ENCODE measurements around the gene WASHC2A. TPM values are rescaled to one million over a fixed set of nuclear protein-coding genes. Genes with fewer than 3 reads are reported as not detected.
"Not testable (repeated sequence)": the region's sequence is repeated elsewhere in the genome, so short reads cannot be mapped to it uniquely, and the experiment has no call there.

WASHC2A gene
- total RNA-seq = 94.0 and 98.8 TPM in 2 replicates

- H3K4me1 ChIP-seq (ENCODE audit: insufficient read depth, low read length); H3K27me3 ChIP-seq (ENCODE audit: insufficient read depth, low read length); H4K20me1 ChIP-seq (ENCODE audit: insufficient read depth, low read length); H3K36me3 ChIP-seq (ENCODE audit: insufficient read depth, low read length); H3K27ac ChIP-seq (ENCODE audit: low read depth, low read length); H3K9me3 ChIP-seq (ENCODE audit: low read depth, low read length): not testable (repeated sequence)
- Histone ChIP-seq H2AFZ (ENCODE audit: low read length) (peak within 1 kb of the TSS; percentile 70), H3K4me3 (ENCODE audit: insufficient read depth, low read length) (peak within 1 kb of the TSS; percentile 82), H3K79me2 (ENCODE audit: insufficient read depth, low read length) (peaks cover 11% of the 10 kb centered on the region), H3K4me2 (ENCODE audit: insufficient read depth, low read length) (peak within 1 kb of the TSS; percentile 73)
- peak; percentile 64 for DNase-seq (ENCODE audit: insufficient read length, low spot score, missing footprints)
Observed at GRCh38 chr10:50067546-50068351, at the start of gene WASHC2A. WASHC2A (plus strand) TSS chr10:50067954; CDS start chr10:50068006, 52 bp downstream.

- not testable (repeated sequence) for DNase-seq (ENCODE audit: insufficient read length, low spot score, missing footprints); H3K4me1 ChIP-seq (ENCODE audit: insufficient read depth, low read length); H2AFZ ChIP-seq (ENCODE audit: low read length); H3K4me2 ChIP-seq (ENCODE audit: insufficient read depth, low read length); H3K27me3 ChIP-seq (ENCODE audit: insufficient read depth, low read length); H3K36me3 ChIP-seq (ENCODE audit: insufficient read depth, low read length); H3K27ac ChIP-seq (ENCODE audit: low read depth, low read length); H3K9me3 ChIP-seq (ENCODE audit: low read depth, low read length); H4K20me1 ChIP-seq (ENCODE audit: insufficient read depth, low read length); H3K79me2 ChIP-seq (ENCODE audit: insufficient read depth, low read length); H3K4me3 ChIP-seq (ENCODE audit: insufficient read depth, low read length)
Observed at GRCh38 chr10:50019279-50019678, 48.5 kb upstream of the WASHC2A start.

- H3K27ac ChIP-seq (ENCODE audit: low read depth, low read length); H4K20me1 ChIP-seq (ENCODE audit: insufficient read depth, low read length); H3K4me1 ChIP-seq (ENCODE audit: insufficient read depth, low read length); H3K9me3 ChIP-seq (ENCODE audit: low read depth, low read length); H3K4me3 ChIP-seq (ENCODE audit: insufficient read depth, low read length); H3K27me3 ChIP-seq (ENCODE audit: insufficient read depth, low read length); H3K4me2 ChIP-seq (ENCODE audit: insufficient read depth, low read length); H2AFZ ChIP-seq (ENCODE audit: low read length); DNase-seq (ENCODE audit: insufficient read length, low spot score, missing footprints); H3K36me3 ChIP-seq (ENCODE audit: insufficient read depth, low read length); H3K79me2 ChIP-seq (ENCODE audit: insufficient read depth, low read length): not testable (repeated sequence)
Observed at GRCh38 chr10:50020451-50021024, 47.2 kb upstream of the WASHC2A start.

GRCh38 chr10:50021646-50022045 is 46.1 kb upstream of the WASHC2A start:
- no peak overlapping the region for H3K4me3 ChIP-seq (ENCODE audit: insufficient read depth, low read length)
- peaks cover 15% of the 10 kb centered on the region for H3K27me3 ChIP-seq (ENCODE audit: insufficient read depth, low read length)
- no peaks in the 10 kb centered on the region for H3K79me2 ChIP-seq (ENCODE audit: insufficient read depth, low read length)
- no peaks in the 10 kb centered on the region for H4K20me1 ChIP-seq (ENCODE audit: insufficient read depth, low read length)
- H3K4me1 ChIP-seq (ENCODE audit: insufficient read depth, low read length) = peaks cover 3% of the 10 kb centered on the region
- H2AFZ ChIP-seq (ENCODE audit: low read length) = no peak overlapping the region
- no peak for DNase-seq (ENCODE audit: insufficient read length, low spot score, missing footprints)
- H3K27ac ChIP-seq (ENCODE audit: low read depth, low read length) = no peak overlapping the region
- no peak overlapping the region for H3K4me2 ChIP-seq (ENCODE audit: insufficient read depth, low read length)
- no peaks in the 10 kb centered on the region for H3K9me3 ChIP-seq (ENCODE audit: low read depth, low read length)
- no peak for TF ChIP-seq CTCF (IDR thresholded peaks at IDR 0.05; ENCODE audit: extremely low read depth, low read depth, low read length)
- H3K36me3 ChIP-seq (ENCODE audit: insufficient read depth, low read length) = no peaks in the 10 kb centered on the region

GRCh38 chr10:50024716-50025383 is 42.9 kb upstream of the WASHC2A start:
- not testable (repeated sequence) for H3K4me2 ChIP-seq (ENCODE audit: insufficient read depth, low read length); H3K4me3 ChIP-seq (ENCODE audit: insufficient read depth, low read length); DNase-seq (ENCODE audit: insufficient read length, low spot score, missing footprints); H3K27ac ChIP-seq (ENCODE audit: low read depth, low read length); H3K36me3 ChIP-seq (ENCODE audit: insufficient read depth, low read length); H3K9me3 ChIP-seq (ENCODE audit: low read depth, low read length); H3K79me2 ChIP-seq (ENCODE audit: insufficient read depth, low read length); H3K4me1 ChIP-seq (ENCODE audit: insufficient read depth, low read length); H4K20me1 ChIP-seq (ENCODE audit: insufficient read depth, low read length); H2AFZ ChIP-seq (ENCODE audit: low read length)
- peaks cover 15% of the 10 kb centered on the region for H3K27me3 ChIP-seq (ENCODE audit: insufficient read depth, low read length)

Measured in osteoblast (primary cell).